MM.1S (cell line): ENCODE data around the gene EFHC2.

Experiments
- CTCF ChIP-seq: fragments of 300-600 bp; sonication (generic); IDR thresholded peaks from 2 replicates; pipeline ENCODE4 v1.5.1; 2016; ENCODE audit warnings: antibody characterized with exemption, low read length, mixed read lengths
- EZH2 ChIP-seq: fragments of 300-600 bp; sonication (generic); optimal IDR thresholded peaks from 2 replicates; pipeline ENCODE3; 2017; ENCODE audit warnings: low read depth, mild to moderate bottlenecking, antibody characterized with exemption, low read length, mixed read lengths

GRCh38 chrX:44234541-44234940 is 108.9 kb downstream of the EFHC2 start:
- no peak for TF ChIP-seq CTCF
- no peak for TF ChIP-seq EZH2
